IMR-90 (cell line): ENCODE data around the gene AVPR2. TPM values are rescaled to one million over a fixed set of nuclear protein-coding genes. Genes with fewer than 3 reads are reported as not detected.

ENCODE experiments used
- ATAC-seq: fragments of 200-7000 bp; cut with Tn5 transposase; 2 replicates; pipeline ENCODE4 v1.9.1; 2020; ENCODE audit warnings: low read depth, mild to moderate bottlenecking, moderate library complexity
- BruUV-seq: library from RNA; stranded (reverse); fragments of 400-500 nt; replicated peaks from 2 replicates; lab custom pipeline; 2021; lab: Mats Ljungman, UMichigan
- CTCF ChIA-PET: fragments of 300-600 bp; formaldehyde crosslinking; extraction: SDS; loops from one replicate; lab custom pipeline; 2021; ENCODE audit warnings: antibody characterized with exemption; lab: Yijun Ruan, JAX
- POLR2A ChIA-PET: fragments of 300-600 bp; sonication (Branson Sonifier 250); formaldehyde crosslinking; loops from one replicate; lab custom pipeline; 2022; ENCODE audit warnings: antibody characterized with exemption; ENCODE audit not compliant: unreplicated experiment; lab: Charles Lee
- DNase-seq: peaks from one replicate; pipeline ENCODE4 v3.0.0; 2013
- H2AFZ ChIP-seq: replicated peaks from 2 replicates; pipeline ENCODE3; 2013; ENCODE audit warnings: low read length, mild to moderate bottlenecking; ENCODE audit not compliant: poor library complexity
- H2AK5ac ChIP-seq: 2 replicates; pipeline ENCODE4 v1.6.1; 2013; ENCODE audit warnings: low read depth, low read length, inconsistent platforms
- H2AK9ac ChIP-seq: replicated peaks from 2 replicates; pipeline ENCODE3; 2013; ENCODE audit warnings: mild to moderate bottlenecking, low read depth, low read length, moderate library complexity; ENCODE audit not compliant: poor library complexity
- H2BK120ac ChIP-seq: 2 replicates; pipeline ENCODE4 v1.6.1; 2013; ENCODE audit warnings: low read depth, low read length, inconsistent platforms
- H2BK15ac ChIP-seq: 3 replicates; pipeline ENCODE4 v1.6.1; 2013; ENCODE audit warnings: low read depth, low read length, inconsistent platforms
- H2BK20ac ChIP-seq: 2 replicates; pipeline ENCODE4 v1.6.1; 2013; ENCODE audit warnings: low read depth, mild to moderate bottlenecking, inconsistent platforms, low read length, moderate library complexity
- H2BK5ac ChIP-seq: 2 replicates; pipeline ENCODE4 v1.6.1; 2013; ENCODE audit warnings: mild to moderate bottlenecking, low read depth, low read length, inconsistent platforms; ENCODE audit not compliant: poor library complexity, severe bottlenecking
- H3K14ac ChIP-seq: replicated peaks from 2 replicates; pipeline ENCODE4 v1.6.1; 2013; ENCODE audit warnings: low read depth, low read length, inconsistent platforms
- H3K18ac ChIP-seq: 2 replicates; pipeline ENCODE4 v1.6.1; 2013; ENCODE audit warnings: low read depth, low read length, control low read depth
- H3K23ac ChIP-seq: 2 replicates; pipeline ENCODE4 v1.6.1; 2013; ENCODE audit warnings: low read depth, low read length, inconsistent platforms
- H3K27ac ChIP-seq: 2 replicates; pipeline ENCODE4 v1.5.1; 2013; ENCODE audit warnings: mild to moderate bottlenecking, control low read depth, low read length; ENCODE audit not compliant: insufficient read depth
- H3K27me3 ChIP-seq: 2 replicates; pipeline ENCODE4 v1.6.1; 2013; ENCODE audit warnings: low read length; ENCODE audit not compliant: control insufficient read depth, insufficient read depth
- H3K36me3 ChIP-seq: 2 replicates; pipeline ENCODE4 v1.6.1; 2013; ENCODE audit warnings: low read length, mixed read lengths; ENCODE audit not compliant: control insufficient read depth, insufficient read depth
- H3K4ac ChIP-seq: 2 replicates; pipeline ENCODE4 v1.6.1; 2013; ENCODE audit warnings: low read depth, low read length, inconsistent platforms
- H3K4me1 ChIP-seq: 2 replicates; pipeline ENCODE4 v1.6.1; 2013; ENCODE audit warnings: low read length, mixed read lengths; ENCODE audit not compliant: control insufficient read depth, insufficient read depth
- H3K4me2 ChIP-seq: 2 replicates; pipeline ENCODE4 v1.6.1; 2013; ENCODE audit warnings: low read depth, mild to moderate bottlenecking, control low read depth, low read length, moderate library complexity
- H3K4me3 ChIP-seq: 2 replicates; pipeline ENCODE4 v1.5.1; 2013; ENCODE audit warnings: low read depth, mild to moderate bottlenecking, control low read depth, low read length, moderate library complexity; ENCODE audit not compliant: insufficient read depth
- H3K56ac ChIP-seq: 2 replicates; pipeline ENCODE4 v1.6.1; 2013; ENCODE audit warnings: low read length, inconsistent platforms; ENCODE audit not compliant: insufficient read depth; ENCODE audit errors: extremely low read depth
- H3K79me1 ChIP-seq, 2 experiments: 2 replicates each; pipeline ENCODE4 v1.6.1; 2013; ENCODE audit warnings: low read length in 2 of 2, inconsistent platforms in 1 of 2, low read depth in 1 of 2
- H3K9ac ChIP-seq: 2 replicates; pipeline ENCODE4 v1.6.1; 2013; ENCODE audit warnings: low read depth, low read length, control low read depth
- H3K9me1 ChIP-seq: 2 replicates; pipeline ENCODE4 v1.6.1; 2013; ENCODE audit warnings: low read length, inconsistent platforms; ENCODE audit not compliant: insufficient read depth
- H3K9me3 ChIP-seq: 2 replicates; pipeline ENCODE4 v1.6.1; 2013; ENCODE audit warnings: low read length; ENCODE audit not compliant: control insufficient read depth, insufficient read depth
- H4K20me1 ChIP-seq: 2 replicates; pipeline ENCODE4 v1.6.1; 2013; ENCODE audit warnings: low read length, inconsistent platforms; ENCODE audit not compliant: insufficient read depth
- H4K5ac ChIP-seq: 2 replicates; pipeline ENCODE4 v1.6.1; 2013; ENCODE audit warnings: mild to moderate bottlenecking, low read depth, low read length, control low read depth
- H4K8ac ChIP-seq, 2 experiments: 2 replicates each; pipeline ENCODE4 v1.6.1; 2013; ENCODE audit warnings: low read depth in 2 of 2, low read length in 2 of 2, control low read depth in 1 of 2, inconsistent platforms in 1 of 2
- H4K91ac ChIP-seq: 2 replicates; pipeline ENCODE4 v1.6.1; 2013; ENCODE audit warnings: low read depth, low read length, inconsistent platforms; ENCODE audit not compliant: insufficient read depth
- CEBPB ChIP-seq: IDR thresholded peaks from 2 replicates; pipeline ENCODE4 v1.6.1; 2012; ENCODE audit warnings: low read depth, low read length, improper control_type of control experiment
- FOS ChIP-seq: fragments of 150-350 bp; IDR thresholded peaks from 2 replicates; pipeline ENCODE4 v1.6.1; 2016; ENCODE audit warnings: low read depth, low read length
- MAZ ChIP-seq: IDR thresholded peaks from 2 replicates; pipeline ENCODE4 v1.6.1; 2012; ENCODE audit warnings: low read depth, mild to moderate bottlenecking, low read length, improper control_type of control experiment, moderate library complexity, borderline replicate concordance
- MXI1 ChIP-seq: IDR thresholded peaks from 2 replicates; pipeline ENCODE4 v1.6.1; 2012; ENCODE audit warnings: low read depth, mild to moderate bottlenecking, low read length, moderate library complexity, borderline replicate concordance
- NFE2L2 ChIP-seq: fragments of 150-350 bp; IDR thresholded peaks from 2 replicates; pipeline ENCODE4 v1.6.1; 2016; ENCODE audit warnings: low read depth, mild to moderate bottlenecking, low read length
- RFX5 ChIP-seq: IDR thresholded peaks from 2 replicates; pipeline ENCODE4 v1.8.0; 2012; ENCODE audit warnings: low read depth, mild to moderate bottlenecking, low read length, moderate library complexity
- SMC3 ChIP-seq: fragments of 150-350 bp; IDR thresholded peaks from 2 replicates; pipeline ENCODE4 v1.6.1; 2016; ENCODE audit warnings: low read depth, mild to moderate bottlenecking, antibody characterized with exemption, low read length, moderate library complexity
- WGBS, 2 experiments: methylation state at CpG; one replicate each; pipeline versions ENCODE4 v1.1.5 to v1.1.7; 2013; ENCODE audit warnings: missing lambda C conversion rate in 2 of 2; ENCODE audit not compliant: insufficient read length in 1 of 2; ENCODE audit errors: extremely low coverage in 2 of 2; 5-methylcytosine and 5-hydroxymethylcytosine counted together
- dilution Hi-C: fragments of 300-500 bp; cut with HindIII; formaldehyde crosslinking; loops from one replicate; pipeline ENCODE4 v1.14.3; 2018; ENCODE audit warnings: low sequenced_read_pairs; ENCODE audit not compliant: unreplicated experiment
- in situ Hi-C: fragments of 300-500 bp; cut with MboI; formaldehyde crosslinking; loops from 3 replicates; pipeline ENCODE4 v1.14.3; 2019; ENCODE audit warnings: low sequenced_read_pairs, inconsistent platforms, mixed read lengths
- intact Hi-C: fragments of 100-400 bp; cut with micrococcal nuclease; formaldehyde crosslinking; loops from 2 replicates; pipeline ENCODE4 v1.10.0; 2022
- polyA plus RNA-seq, 3 experiments: library from polyadenylated mRNA; depleted of rRNA; stranded (reverse); fragments of >200 nt; gene quantifications; 2 replicates each; pipeline ENCODE4 v1.2.3, GENCODE V29; 2012; ENCODE audit warnings: low replicate concordance in 1 of 3
- total RNA-seq: library from RNA; depleted of rRNA; stranded (reverse); fragments of >200 nt; gene quantifications from 2 replicates; pipeline ENCODE4 v1.2.3, GENCODE V29; 2012

Gene AVPR2
- total and polyA plus RNA-seq, 2 of the 4 experiments (the other 2 are of a cell fraction) = not detected

DNA sequence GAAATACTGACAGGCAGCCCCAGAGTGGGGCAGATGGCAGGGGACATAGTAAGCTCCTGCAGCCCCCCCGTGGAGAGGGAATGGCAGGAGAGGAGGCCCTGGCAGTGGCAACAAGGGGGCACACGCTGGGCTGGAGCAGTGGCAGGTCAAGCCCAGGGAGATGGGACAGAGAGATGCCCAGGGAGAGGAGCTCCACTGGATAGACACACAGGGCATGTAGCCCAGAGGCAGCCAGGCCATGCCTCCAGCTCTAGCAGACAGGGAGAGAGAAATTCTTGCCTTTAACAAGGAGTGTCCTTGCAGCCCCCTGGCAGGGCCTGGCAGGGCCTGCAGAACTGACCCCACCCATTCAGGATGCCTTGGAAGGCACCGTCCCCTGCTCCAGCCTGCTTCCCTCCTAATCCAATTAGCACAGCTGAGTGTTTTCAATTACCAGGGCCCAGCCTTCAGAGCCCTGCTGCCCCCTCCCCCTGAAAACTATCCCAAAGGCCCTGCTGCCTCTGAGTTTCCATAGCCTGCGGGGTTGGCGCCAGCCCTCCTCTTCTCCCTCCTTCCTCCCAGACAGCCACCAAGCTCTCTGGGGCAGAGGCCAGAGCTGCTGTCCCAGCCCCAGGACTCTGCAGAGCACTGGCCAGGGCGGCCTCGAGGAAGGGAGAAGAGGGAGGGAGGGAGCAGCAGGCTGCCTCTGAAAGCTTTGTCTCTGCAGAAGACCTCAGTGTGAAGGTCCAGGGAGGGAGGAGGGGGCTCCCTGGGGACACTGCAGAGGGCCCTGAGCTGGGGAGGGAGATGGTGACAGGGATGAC lies 31.0 kb upstream of the AVPR2 start (continued):
- TF ChIP-seq SMC3 (no peak), MAZ (no peak), CEBPB (no peak), MXI1 (no peak), NFE2L2 (no peak), FOS (no peak)

DNA sequence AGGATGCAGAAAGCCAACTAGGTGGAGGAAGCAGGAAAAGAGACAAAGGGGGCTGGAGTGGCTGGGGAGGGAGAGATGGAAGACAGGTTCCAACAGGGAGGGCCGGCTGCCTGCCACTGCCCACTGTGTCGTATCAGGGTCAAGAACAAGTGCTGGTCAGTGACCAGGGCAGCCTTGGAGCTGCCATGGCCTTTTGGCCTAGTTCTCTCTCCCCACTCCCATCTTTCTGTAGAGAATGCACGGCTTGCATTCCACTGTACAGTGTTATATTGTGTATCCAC lies 30.4 kb upstream of the AVPR2 start:
- no peaks in the 10 kb centered on the region for H3K36me3 ChIP-seq
- H4K5ac ChIP-seq = no peak overlapping the region
- no peaks in the 10 kb centered on the region for H3K79me1 ChIP-seq
- DNase-seq (no peak), ATAC-seq (no peak)
- H3K9me1 ChIP-seq = no peaks in the 10 kb centered on the region
- no peak overlapping the region for H2AK9ac ChIP-seq
- no peak overlapping the region for H2BK5ac ChIP-seq
- H3K4me1 ChIP-seq = no peaks in the 10 kb centered on the region
- no peak overlapping the region for H3K56ac ChIP-seq
- in situ Hi-C loops = no loop called here
- H4K91ac ChIP-seq = no peak overlapping the region
- H3K9me3 ChIP-seq = peaks cover 3% of the 10 kb centered on the region; the same call in 1 of the 2 replicates
- no peak overlapping the region for H3K4me2 ChIP-seq
- no peak overlapping the region for H3K27ac ChIP-seq
- no peak overlapping the region for H3K9ac ChIP-seq
- no peak overlapping the region for H3K23ac ChIP-seq
- H2AK5ac ChIP-seq = no peak overlapping the region
- no peak overlapping the region for H2BK20ac ChIP-seq
- no peak for TF ChIP-seq MAZ
- TF ChIP-seq RFX5 = no peak
- H2AFZ ChIP-seq = no peak overlapping the region
- WGBS, 2 experiments = no CpG with 5 or more reads among the region's 3 CpGs
- H4K8ac ChIP-seq = no peak overlapping the region
- no TSS peak for BruUV-seq
- no peaks in the 10 kb centered on the region; the same call in 1 of the 2 replicates for H4K20me1 ChIP-seq
- H3K27me3 ChIP-seq = peaks cover 25% of the 10 kb centered on the region
- no peak overlapping the region for H3K4ac ChIP-seq
- dilution Hi-C loops = no loop called here
- no peak overlapping the region for H3K4me3 ChIP-seq
- no peak overlapping the region for H3K14ac ChIP-seq
- H2BK15ac ChIP-seq = no peak overlapping the region
- intact Hi-C loops = no loop called here
- ChIA-PET POLR2A (no interaction called here), CTCF (no interaction called here)
- H3K18ac ChIP-seq = no peak overlapping the region
- no peak overlapping the region for H2BK120ac ChIP-seq
